Measurements from ENCODE around the gene CD3D.

- no peak for TF ChIP-seq EZH2 (IDR thresholded peaks at IDR 0.05; ENCODE audit: insufficient read depth, low read length)
- no peak for TF ChIP-seq CTCF (IDR thresholded peaks at IDR 0.05; ENCODE audit: insufficient read depth, low read depth, low read length)
These were observed 40.8 kb downstream of the CD3D start for GRCh38 chr11:118301600-118302195.

Data from astrocyte (in vitro differentiated cells and primary cell).